Bronchial epithelial cell (primary cell): ENCODE results near the gene AGER. TPM values are rescaled to one million over a fixed set of nuclear protein-coding genes. Genes with fewer than 3 reads are reported as not detected.
"Not testable (repeated sequence)": the region's sequence is repeated elsewhere in the genome, so short reads cannot be mapped to it uniquely, and the experiment has no call there.

Experiments
- DNase-seq: peaks from one replicate; pipeline ENCODE4 v3.0.0-alpha.2; 2010; ENCODE audit warnings: low read depth
- FAIRE-seq: peaks from 2 replicates; lab custom pipeline; 2011; peaks lifted over from hg19 to GRCh38; lab: Jason Lieb, UNC
- H3K27me3 ChIP-seq: 2 replicates; pipeline ENCODE4 v1.5.1; 2011; ENCODE audit warnings: low read length; ENCODE audit not compliant: control insufficient read depth, insufficient read depth
- H3K36me3 ChIP-seq: 2 replicates; pipeline ENCODE4 v1.5.1; 2011; ENCODE audit warnings: low read length; ENCODE audit not compliant: control insufficient read depth, insufficient read depth
- H3K4me3 ChIP-seq: 2 replicates; pipeline ENCODE4 v1.5.1; 2011; ENCODE audit warnings: mild to moderate bottlenecking, low read depth, low read length, control low read depth
- total RNA-seq: library from RNA; depleted of rRNA; stranded (reverse); fragments of >200 nt; gene quantifications from 2 replicates; pipeline ENCODE4 v1.2.1, GENCODE V29; 2014
- TF ChIP-seq, protein P1 (sequence below): IDR thresholded peaks from 2 replicates; pipeline ENCODE4 v1.5.1; 2011; ENCODE audit warnings: mild to moderate bottlenecking, moderate library complexity, low read length, control low read depth, inconsistent platforms; ENCODE audit not compliant: insufficient read depth, severe bottlenecking

Gene AGER
- total RNA-seq, 1 donor from 2014 or later = 0.26 TPM

GRCh38 chr6:32194388-32194787 is 10.3 kb upstream of the AGER start:
- H3K36me3 ChIP-seq = no peaks in the 10 kb centered on the region
- H3K27me3 ChIP-seq = no peaks in the 10 kb centered on the region
- DNase-seq = no peak
- TF ChIP-seq, protein P1, sequence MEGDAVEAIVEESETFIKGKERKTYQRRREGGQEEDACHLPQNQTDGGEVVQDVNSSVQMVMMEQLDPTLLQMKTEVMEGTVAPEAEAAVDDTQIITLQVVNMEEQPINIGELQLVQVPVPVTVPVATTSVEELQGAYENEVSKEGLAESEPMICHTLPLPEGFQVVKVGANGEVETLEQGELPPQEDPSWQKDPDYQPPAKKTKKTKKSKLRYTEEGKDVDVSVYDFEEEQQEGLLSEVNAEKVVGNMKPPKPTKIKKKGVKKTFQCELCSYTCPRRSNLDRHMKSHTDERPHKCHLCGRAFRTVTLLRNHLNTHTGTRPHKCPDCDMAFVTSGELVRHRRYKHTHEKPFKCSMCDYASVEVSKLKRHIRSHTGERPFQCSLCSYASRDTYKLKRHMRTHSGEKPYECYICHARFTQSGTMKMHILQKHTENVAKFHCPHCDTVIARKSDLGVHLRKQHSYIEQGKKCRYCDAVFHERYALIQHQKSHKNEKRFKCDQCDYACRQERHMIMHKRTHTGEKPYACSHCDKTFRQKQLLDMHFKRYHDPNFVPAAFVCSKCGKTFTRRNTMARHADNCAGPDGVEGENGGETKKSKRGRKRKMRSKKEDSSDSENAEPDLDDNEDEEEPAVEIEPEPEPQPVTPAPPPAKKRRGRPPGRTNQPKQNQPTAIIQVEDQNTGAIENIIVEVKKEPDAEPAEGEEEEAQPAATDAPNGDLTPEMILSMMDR = no peak
- no peak overlapping the region for H3K4me3 ChIP-seq
- FAIRE-seq = no peak

- FAIRE-seq = not testable (repeated sequence)
Measured at GRCh38 chr6:32193096-32193495, 9.0 kb upstream of the AGER start.

GRCh38 chr6:32192608-32193039 is 8.6 kb upstream of the AGER start, which contains the start of gene GPSM3:
Gene GPSM3, minus strand, starts transcription at chr6:32192643. Its CDS starts 130 bp downstream, at chr6:32192513.
- peak; percentile 47 for DNase-seq

More at GRCh38 chr6:32193096-32193495, 9.0 kb upstream of the AGER start:
- DNase-seq, H3K36me3 ChIP-seq, H3K27me3 ChIP-seq, H3K4me3 ChIP-seq: not testable (repeated sequence)

GRCh38 chr6:32191696-32192607 is 7.9 kb upstream of the AGER start:
- FAIRE-seq = no peak

More at GRCh38 chr6:32192608-32193039, 8.6 kb upstream of the AGER start, which contains the start of gene GPSM3:
- Histone ChIP-seq H3K4me3 (no peak within 1 kb of the TSS), H3K36me3 (peaks cover 2% of the 10 kb centered on the region), H3K27me3 (no peaks in the 10 kb centered on the region)
- no peak for FAIRE-seq
- TF ChIP-seq, protein P1 = no peak

GRCh38 chr6:32190911-32191677 is 7.0 kb upstream of the AGER start:
- H3K36me3 ChIP-seq = peaks cover 5% of the 10 kb centered on the region
- peak overlapping the region; percentile 58 for H3K4me3 ChIP-seq
- FAIRE-seq (no peak), DNase-seq (no peak)
- H3K27me3 ChIP-seq = no peaks in the 10 kb centered on the region
- TF ChIP-seq, protein P1 = no peak

More at GRCh38 chr6:32191696-32192607, 7.9 kb upstream of the AGER start:
- no peak overlapping the region for H3K4me3 ChIP-seq
- no peak for DNase-seq
- H3K36me3 ChIP-seq = peaks cover 3% of the 10 kb centered on the region
- TF ChIP-seq, protein P1 = no peak
- no peaks in the 10 kb centered on the region for H3K27me3 ChIP-seq
